Cardiac muscle cell (in vitro differentiated cells and primary cell): Measurements from ENCODE around the gene SLC24A4. TPM values are rescaled to one million over a fixed set of nuclear protein-coding genes. Genes with fewer than 3 reads are reported as not detected.
A peak's percentile ranks its signal among the peaks of the same experiment; 100 is the strongest.

Experiments
- DNase-seq, 2 donors: peaks; one replicate each; pipeline versions ENCODE4 v3.0.0 to v3.0.0-alpha.2; 2010 to 2017; ENCODE audit warnings: low read depth in 1 of 2, low spot score in 1 of 2
- H3K27ac ChIP-seq: fragments of 200-600 bp; sonication (generic); 2 replicates; pipeline ENCODE4 v1.5.1; 2016
- H3K27me3 ChIP-seq: fragments of 200-600 bp; sonication (generic); 2 replicates; pipeline ENCODE4 v1.6.0; 2016; ENCODE audit warnings: control low read depth
- H3K36me3 ChIP-seq: fragments of 200-600 bp; sonication (generic); 2 replicates; pipeline ENCODE4 v1.5.1; 2016; ENCODE audit warnings: control low read depth
- H3K4me1 ChIP-seq: fragments of 200-600 bp; sonication (generic); 2 replicates; pipeline ENCODE4 v1.8.1; 2017; ENCODE audit warnings: low read depth, mild to moderate bottlenecking, mixed run types
- H3K4me3 ChIP-seq: fragments of 200-600 bp; sonication (generic); 2 replicates; pipeline ENCODE4 v1.5.1; 2016; ENCODE audit warnings: mild to moderate bottlenecking
- H3K9me3 ChIP-seq: fragments of 200-600 bp; sonication (generic); 2 replicates; pipeline ENCODE4 v1.5.1; 2017; ENCODE audit warnings: low read depth, mild to moderate bottlenecking, control low read depth
- CTCF ChIP-seq: IDR thresholded peaks from 2 replicates; pipeline ENCODE4 v1.5.1; 2012; ENCODE audit warnings: low read depth, mild to moderate bottlenecking, low read length
- polyA plus RNA-seq: library from polyadenylated mRNA; unstranded; fragments of >200 nt; fragmentation: Nextera tagmentation; extraction: Ambion mirVana; gene quantifications from 2 replicates; pipeline ENCODE4 v1.2.1, GENCODE V29; 2016
- total RNA-seq: library from RNA; depleted of rRNA; stranded (reverse); fragments of >200 nt; gene quantifications from 2 replicates; pipeline ENCODE4 v1.2.3, GENCODE V29; 2016

Gene SLC24A4
- total and polyA plus RNA-seq, 2 experiments from 2014 or later: 0.07 to 0.09 TPM

GRCh38 chr14:92473261-92473968, 150.4 kb downstream of the SLC24A4 start:
- no peak for TF ChIP-seq CTCF
- Histone ChIP-seq H3K27ac (no peak overlapping the region), H3K4me3 (no peak overlapping the region), H3K4me1 (no peaks in the 10 kb centered on the region), H3K9me3 (no peaks in the 10 kb centered on the region), H3K27me3 (no peaks in the 10 kb centered on the region), H3K36me3 (no peaks in the 10 kb centered on the region)
- DNase-seq: peak in 1 of 2 donors; percentile 51

- DNase-seq: no peak
- no peaks in the 10 kb centered on the region for H3K4me1 ChIP-seq
- no peak for TF ChIP-seq CTCF
These were observed 151.1 kb downstream of the SLC24A4 start for GRCh38 chr14:92473969-92474535.

GRCh38 chr14:92475037-92475436, 152.1 kb downstream of the SLC24A4 start:
- DNase-seq: no peak
- no peaks in the 10 kb centered on the region for H3K4me1 ChIP-seq
- H3K4me3 ChIP-seq: no peak overlapping the region
- TF ChIP-seq CTCF: no peak
- H3K36me3 ChIP-seq: no peaks in the 10 kb centered on the region
- H3K27me3 ChIP-seq: no peaks in the 10 kb centered on the region
- no peak overlapping the region for H3K27ac ChIP-seq
- no peaks in the 10 kb centered on the region for H3K9me3 ChIP-seq

More at GRCh38 chr14:92473969-92474535, 151.1 kb downstream of the SLC24A4 start:
- Histone ChIP-seq H3K27me3 (no peaks in the 10 kb centered on the region), H3K27ac (no peak overlapping the region), H3K9me3 (no peaks in the 10 kb centered on the region), H3K36me3 (no peaks in the 10 kb centered on the region), H3K4me3 (no peak overlapping the region)

- Histone ChIP-seq H3K4me1 (no peaks in the 10 kb centered on the region), H3K27me3 (no peaks in the 10 kb centered on the region), H3K9me3 (no peaks in the 10 kb centered on the region), H3K27ac (no peak overlapping the region), H3K4me3 (no peak overlapping the region), H3K36me3 (no peaks in the 10 kb centered on the region)
- no peak for TF ChIP-seq CTCF
- DNase-seq: peak in 1 of 2 donors; percentile 94
These were observed 152.7 kb downstream of the SLC24A4 start for GRCh38 chr14:92475451-92476187.

GRCh38 chr14:92480856-92481255, 157.9 kb downstream of the SLC24A4 start:
- Histone ChIP-seq H3K27me3 (peaks cover 3% of the 10 kb centered on the region), H3K4me1 (no peaks in the 10 kb centered on the region), H3K4me3 (no peak overlapping the region), H3K36me3 (no peaks in the 10 kb centered on the region), H3K27ac (no peak overlapping the region), H3K9me3 (no peaks in the 10 kb centered on the region)
- no peak for DNase-seq
- TF ChIP-seq CTCF: no peak
